Medulla oblongata (tissue), 1 donor: ENCODE results near the gene NT5DC1.
A peak's percentile ranks its signal among the peaks of the same experiment; 100 is the strongest.
"Not testable (repeated sequence)": the region's sequence is repeated elsewhere in the genome, so short reads cannot be mapped to it uniquely, and the experiment has no call there.

Source experiments
- DNase-seq: peaks from one replicate; pipeline ENCODE4 v3.0.0-alpha.2; 2015; ENCODE audit errors: extremely low spot score

NT5DC1 gene

DNA sequence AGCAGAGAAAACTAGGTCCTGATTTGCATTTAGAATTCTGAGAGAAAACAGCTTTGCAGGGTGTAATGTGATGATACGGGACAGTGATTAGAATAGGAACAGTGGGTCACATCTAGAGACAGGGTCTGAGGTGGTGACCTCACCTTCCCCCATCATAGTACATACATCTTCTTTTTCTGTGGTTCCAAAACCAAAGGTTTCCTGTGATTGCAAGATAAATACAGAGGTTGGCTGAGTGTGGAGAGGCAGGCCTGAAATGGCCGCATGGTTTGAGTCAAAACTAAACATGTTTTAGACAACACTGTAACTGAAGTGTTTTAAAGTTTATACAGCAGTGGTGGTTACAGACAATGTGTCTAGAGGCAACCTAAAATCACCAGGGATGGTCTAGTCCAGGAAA lies 10.4 kb upstream of the NT5DC1 start:
- DNase-seq: no peak

DNA sequence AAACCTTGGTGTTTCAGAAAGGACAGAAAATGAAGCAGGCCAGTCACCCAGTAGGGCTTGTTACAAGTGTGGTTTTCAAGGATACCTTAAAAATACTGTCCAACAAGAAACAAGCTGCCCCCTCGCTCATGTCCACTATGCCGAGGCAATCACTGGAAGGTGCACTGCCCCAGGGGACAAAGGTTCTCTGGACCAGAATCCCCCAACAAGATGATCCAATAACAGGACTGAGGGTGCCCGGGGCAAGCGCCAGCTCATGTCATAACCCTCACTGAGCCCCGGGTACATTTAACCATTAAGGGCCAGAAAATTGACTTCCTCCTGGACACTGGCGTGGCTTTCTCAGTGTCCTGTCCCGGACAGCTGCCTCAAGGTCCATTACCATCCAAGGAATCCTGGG lies 6.6 kb upstream of the NT5DC1 start:
- no peak for DNase-seq

- not testable (repeated sequence) for DNase-seq
These were observed 4.4 kb upstream of the NT5DC1 start for GRCh38 chr6:116096048-116096759.

DNA sequence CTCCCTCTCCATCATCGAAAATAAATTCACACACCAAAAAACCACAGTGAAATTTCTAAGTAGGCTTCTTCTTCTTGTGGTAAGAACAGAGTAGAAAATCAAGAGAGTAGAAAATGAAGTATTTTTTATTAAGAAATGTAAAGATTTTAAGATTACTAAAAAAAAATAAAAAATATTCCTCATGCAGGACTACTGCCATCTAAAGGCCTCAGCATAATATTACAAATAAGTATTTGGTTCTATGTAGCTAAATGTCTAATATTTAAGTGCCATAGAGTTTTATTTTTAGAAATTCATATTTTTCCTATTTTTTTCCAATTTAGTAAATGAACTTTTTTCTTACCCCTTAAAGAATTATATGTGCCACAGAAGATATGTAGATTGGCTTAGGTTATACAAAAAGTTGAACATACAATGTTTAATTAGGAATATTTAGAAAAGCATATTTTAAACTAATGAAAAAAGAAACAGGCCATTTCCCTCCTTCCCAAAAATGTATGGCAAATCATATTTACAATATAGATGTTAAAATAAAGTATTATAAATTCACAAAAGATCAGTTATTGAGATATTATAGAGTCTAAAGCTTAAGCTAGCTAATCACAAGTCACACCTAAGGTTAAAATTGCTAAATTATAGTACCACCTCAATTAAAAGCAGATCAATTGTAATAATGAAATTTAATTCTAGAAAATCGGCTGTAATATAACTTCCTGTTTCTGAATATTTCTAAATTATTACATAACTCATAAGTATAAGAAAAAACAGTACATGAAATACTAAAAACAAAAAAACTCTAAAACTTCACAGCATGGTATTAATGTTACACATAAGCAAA lies 3.5 kb upstream of the NT5DC1 start:
- DNase-seq: peak; percentile 11

- DNase-seq: peak; percentile 45
These were observed 1.6 kb upstream of the NT5DC1 start for GRCh38 chr6:116099036-116099435.

DNA sequence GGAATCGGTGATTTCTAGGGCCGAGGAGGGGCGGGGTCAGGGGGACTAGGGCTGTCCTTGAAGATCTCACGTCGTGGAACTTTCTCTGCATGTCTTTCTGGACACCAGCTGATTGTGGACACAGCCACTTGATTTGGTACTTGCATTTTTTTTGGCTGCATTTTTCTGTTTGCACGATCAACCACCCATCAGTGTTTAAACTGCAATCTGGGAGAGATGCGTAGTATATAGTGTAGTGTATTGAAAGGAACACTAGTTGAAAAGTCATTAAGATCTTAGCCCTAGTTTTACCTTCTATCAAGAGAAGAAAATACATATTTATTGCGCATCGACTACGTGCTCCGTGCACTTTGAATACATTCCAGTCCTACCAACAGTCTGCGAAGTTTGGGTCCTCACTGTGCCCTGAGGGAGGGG lies 657 bp downstream of the NT5DC1 start:
- no peak for DNase-seq

GRCh38 chr6:116101790-116102189 lies 1.1 kb downstream of the NT5DC1 start:
- DNase-seq: peak; percentile 37

GRCh38 chr6:116102873-116103272 lies 2.2 kb downstream of the NT5DC1 start:
- peak; percentile 19 for DNase-seq

DNA sequence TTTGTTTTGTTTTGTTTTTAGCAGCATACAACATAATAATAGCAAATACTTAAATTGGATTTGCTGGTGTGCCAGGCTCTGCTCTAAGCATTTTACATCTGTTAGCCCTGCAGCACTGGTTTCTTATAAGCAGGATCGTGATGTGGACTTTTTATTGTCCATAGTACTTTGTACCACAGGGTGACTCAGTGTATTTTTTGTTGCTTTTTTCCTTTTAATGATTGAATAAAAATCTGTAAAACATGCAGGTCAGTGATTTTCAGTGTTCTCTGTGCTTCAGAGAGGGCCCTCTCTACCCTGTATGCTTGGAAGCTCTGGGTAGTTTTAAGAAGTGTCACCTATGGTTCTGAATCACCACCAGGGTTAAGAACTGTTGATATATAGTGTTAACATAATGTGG lies 4.0 kb downstream of the NT5DC1 start:
- DNase-seq: no peak

- no peak for DNase-seq
These were observed 4.6 kb downstream of the NT5DC1 start for GRCh38 chr6:116105247-116105646.

GRCh38 chr6:116106146-116106545 lies 5.5 kb downstream of the NT5DC1 start:
- DNase-seq: no peak

DNA sequence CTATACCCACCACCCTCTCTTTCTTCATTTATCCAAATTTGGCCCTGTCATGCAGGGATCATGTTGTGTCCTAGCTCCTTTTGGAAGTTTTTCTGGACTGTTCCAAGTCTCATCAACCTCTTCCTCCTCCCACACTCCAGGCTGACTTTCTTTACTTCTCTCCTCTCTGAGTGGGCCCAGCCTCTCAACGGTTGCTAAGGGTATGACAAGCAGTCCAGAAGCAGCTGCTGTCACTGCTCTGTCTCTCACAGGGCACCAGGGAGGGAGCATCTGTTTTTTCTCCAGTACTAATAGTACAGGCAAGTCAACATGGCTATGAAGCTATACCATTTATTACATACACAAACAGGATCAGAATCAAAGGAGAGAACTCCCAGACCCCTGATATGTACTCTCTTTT lies 8.2 kb downstream of the NT5DC1 start:
- no peak for DNase-seq

- peak; percentile 55 for DNase-seq
These were observed 11.2 kb downstream of the NT5DC1 start for GRCh38 chr6:116111552-116112528.

- no peak for DNase-seq
These were observed 12.7 kb downstream of the NT5DC1 start for GRCh38 chr6:116113386-116113785.

- DNase-seq: no peak
These were observed 15.1 kb downstream of the NT5DC1 start for GRCh38 chr6:116115781-116116180.

GRCh38 chr6:116118608-116119007 lies 18.0 kb downstream of the NT5DC1 start:
- no peak for DNase-seq

DNA sequence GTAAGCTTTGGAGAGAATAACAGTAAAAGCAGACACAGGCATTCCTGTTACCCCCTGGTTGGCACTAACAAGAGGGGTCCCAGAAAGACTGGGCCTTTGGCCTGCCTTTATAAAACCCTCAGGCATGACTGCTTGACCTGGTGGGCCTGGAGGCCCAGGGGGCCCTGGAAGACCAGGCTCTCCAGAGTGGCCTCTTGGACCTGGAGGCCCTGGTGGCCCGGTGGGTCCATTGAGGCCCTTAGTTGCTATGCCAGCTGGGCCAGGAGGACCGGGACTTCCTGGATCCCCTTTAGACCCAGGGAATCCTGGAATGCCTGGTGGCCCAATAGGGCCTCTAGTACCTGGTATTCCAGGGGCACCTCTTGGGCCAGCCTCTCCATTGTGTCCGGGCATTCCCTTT lies 19.8 kb downstream of the NT5DC1 start:
- DNase-seq: no peak

DNA sequence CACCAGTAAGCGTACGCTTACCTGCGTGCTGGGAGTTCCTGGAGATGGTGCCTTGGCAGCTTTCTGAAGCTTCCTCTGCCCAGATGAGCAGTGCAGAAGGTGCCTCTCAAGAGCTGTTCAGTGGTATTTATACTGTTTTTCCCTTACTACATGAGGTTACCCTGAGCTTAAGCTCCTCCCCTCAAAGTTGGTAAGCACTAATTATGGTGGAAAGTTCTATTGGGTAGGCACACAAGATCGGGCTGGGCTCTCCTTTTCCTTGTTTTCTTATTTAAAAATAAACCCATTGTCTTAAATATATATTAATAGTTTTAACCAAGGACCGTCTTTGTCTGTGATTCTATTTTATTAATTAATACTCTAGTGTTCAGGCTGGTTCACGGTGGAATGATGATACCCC lies 25.4 kb downstream of the NT5DC1 start, which contains the start of gene COL10A1:
Gene COL10A1 (minus strand): TSS at position 101 of the 400 bp plus-strand sequence. CDS start 640 bp downstream, outside the sequence.
- DNase-seq: no peak

GRCh38 chr6:116127771-116128493 lies 27.3 kb downstream of the NT5DC1 start:
- DNase-seq: no peak

GRCh38 chr6:116133453-116133852 lies 32.8 kb downstream of the NT5DC1 start:
- DNase-seq: no peak

DNA sequence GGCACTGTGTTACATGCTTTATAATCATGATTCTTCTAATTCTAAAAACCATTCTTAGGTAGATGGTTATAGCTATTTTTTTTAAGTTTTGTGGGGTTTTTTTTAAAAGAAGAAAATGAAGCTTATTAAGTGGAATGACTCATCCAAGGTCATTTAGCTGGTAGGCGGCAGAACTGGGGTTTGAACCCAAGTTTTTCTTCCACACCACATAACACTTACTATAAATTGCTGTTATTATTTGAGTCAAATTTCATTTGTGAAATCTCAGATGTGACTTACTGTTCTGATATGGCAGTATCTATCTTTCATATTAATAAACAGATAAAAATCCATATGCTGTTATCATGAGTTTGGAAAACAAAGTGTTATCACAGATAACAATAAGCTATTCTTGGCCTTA lies 35.7 kb downstream of the NT5DC1 start:
- no peak for DNase-seq
